Fibroblast of skin of left quadriceps (primary cell): ENCODE measurements around the gene NELL2.
"Not testable (repeated sequence)": the region's sequence is repeated elsewhere in the genome, so short reads cannot be mapped to it uniquely, and the experiment has no call there.

ENCODE experiments used
- DNase-seq, 2 experiments: peaks; one replicate each; pipeline ENCODE4 v3.0.0-alpha.2; 2013; ENCODE audit warnings: low read depth in 2 of 2

NELL2 gene

DNA sequence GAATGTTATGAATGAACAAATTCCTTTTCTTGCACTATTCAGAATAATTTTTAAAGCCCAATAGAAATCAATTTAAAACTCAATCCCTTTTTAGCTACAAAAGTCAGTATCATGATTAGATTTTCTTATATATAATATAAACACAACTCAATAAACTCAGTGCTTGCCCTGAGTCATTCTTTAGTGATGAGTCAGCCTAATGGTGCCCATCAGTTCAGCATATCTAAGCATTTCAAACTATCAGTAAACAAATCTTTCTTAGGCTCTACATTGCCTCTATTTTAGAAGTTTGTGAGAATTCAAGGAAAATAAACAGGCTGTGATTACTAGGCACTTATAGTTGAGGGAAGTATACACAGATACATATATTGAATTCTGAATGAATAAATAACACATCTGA is 179.6 kb downstream of the NELL2 start:
- no peak for DNase-seq

DNA sequence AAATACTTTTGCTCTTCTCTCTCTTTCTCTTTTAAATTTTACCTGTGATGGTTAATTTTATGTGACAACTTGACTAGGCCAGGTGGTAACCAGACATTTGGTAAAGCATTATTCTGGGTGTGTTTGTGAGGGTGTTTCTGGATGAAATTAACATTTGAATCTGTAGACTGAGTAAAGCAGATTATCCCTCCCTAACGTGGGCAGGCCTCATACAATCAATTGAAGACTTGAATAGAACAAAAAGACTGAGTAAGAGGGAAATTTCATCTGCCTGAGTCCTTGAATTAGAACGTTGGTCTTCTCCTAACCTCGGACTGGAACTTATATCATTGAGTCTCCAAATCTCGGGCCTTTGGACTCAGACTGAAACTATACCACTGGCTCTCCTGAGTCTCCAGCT is 182.1 kb downstream of the NELL2 start:
- no peak for DNase-seq

DNA sequence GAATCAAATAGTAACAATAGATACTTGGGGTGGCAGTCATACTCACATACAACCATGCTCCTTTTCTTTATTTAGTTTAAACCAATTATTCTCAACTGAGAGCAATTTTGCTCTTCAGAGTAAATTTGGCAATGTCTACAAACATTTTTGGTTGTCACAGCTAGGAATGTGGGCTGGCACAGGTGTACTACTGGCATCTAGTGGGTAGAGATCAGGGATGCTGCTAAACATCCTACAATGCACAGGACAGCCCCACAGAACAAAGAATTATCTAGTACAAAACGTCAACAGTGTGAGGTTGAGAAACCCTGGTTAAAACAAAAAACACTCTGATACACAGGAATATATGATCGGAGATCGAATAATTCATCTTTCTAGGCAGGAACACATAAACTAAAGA is 186.5 kb downstream of the NELL2 start:
- no peak for DNase-seq

DNA sequence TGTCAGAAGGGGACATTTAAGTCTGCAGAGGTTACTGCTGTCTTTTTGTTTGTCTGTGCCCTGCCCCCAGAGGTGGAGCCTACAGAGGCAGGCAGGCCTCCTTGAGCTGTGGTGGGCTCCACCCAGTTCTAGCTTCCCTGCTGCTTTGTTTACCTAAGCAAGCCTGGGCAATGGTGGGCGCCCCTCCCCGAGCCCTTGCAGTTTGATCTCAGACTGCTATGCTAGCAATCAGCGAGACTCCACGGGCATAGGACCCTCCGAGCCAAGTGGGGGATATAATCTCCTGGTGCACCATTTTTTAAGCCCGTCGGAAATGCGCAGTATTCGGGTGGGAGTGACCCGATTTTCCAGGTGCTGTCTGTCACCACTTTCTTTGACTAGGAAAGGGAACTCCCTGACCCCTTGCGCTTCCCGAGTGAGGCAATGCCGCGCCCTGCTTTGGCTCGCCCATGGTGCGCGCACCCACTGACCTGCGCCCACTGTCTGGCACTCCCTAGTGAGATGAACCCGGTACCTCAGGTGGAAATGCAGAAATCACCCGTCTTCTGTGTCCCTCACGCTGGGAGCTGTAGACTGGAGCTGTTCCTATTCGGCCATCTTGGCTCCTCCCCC is 189.2 kb downstream of the NELL2 start:
- DNase-seq, result not testable (repeated sequence)

DNA sequence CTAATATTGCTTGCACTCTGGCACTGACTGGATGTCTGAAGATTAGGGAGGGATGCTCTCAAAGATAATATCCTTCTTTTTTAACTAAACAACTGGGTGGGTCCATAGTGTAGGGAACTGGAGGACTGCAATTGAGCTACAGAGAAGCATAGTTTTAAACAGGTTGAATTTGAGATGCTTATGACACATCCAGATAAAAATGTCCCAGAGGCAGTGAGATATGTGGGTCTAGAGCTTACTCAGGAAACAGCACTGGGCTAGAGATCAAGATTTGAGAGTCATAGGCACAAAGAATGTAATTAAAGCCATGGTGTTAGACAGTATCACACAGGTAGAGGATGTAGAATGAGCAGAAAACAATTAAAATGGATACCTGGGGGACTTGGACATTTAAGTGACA is 198.4 kb downstream of the NELL2 start:
- no peak for DNase-seq

DNA sequence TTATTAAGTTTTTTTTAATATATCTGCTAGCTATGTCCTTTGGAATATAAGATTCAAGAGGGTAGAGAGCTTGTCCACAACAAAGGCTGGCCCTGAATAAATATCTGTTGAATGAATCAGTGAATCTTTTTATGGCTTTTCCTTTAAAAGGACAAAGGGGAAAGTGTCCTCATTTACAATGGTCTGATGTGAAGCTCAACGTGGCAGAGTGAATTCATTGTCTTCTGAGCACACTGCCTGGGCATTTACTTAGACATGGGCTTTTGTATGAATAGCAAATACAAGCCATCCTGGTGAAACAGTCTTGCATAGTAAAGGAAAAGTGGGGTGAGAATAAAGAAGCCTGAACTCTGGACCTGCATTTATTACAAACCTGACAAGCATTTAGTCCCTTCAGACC is 201.2 kb downstream of the NELL2 start:
- no peak for DNase-seq

DNA sequence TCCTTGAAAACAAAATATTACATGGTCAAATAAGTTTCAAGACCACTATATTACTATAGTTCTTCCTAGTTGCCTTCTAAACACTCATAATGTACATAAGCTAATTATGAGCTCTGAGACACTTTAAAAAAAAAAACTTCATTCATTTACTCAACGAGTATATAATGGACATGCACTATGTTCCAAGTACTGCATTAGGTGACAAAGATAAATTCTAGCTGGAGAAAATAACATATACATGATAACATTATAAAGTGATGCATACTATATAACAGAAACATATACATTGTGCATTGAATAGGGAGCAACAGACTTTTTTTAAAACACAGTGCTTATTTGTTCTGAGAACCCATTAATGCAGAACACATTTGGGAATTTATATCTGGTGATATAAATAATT is 202.3 kb downstream of the NELL2 start:
- DNase-seq, result no peak

DNA sequence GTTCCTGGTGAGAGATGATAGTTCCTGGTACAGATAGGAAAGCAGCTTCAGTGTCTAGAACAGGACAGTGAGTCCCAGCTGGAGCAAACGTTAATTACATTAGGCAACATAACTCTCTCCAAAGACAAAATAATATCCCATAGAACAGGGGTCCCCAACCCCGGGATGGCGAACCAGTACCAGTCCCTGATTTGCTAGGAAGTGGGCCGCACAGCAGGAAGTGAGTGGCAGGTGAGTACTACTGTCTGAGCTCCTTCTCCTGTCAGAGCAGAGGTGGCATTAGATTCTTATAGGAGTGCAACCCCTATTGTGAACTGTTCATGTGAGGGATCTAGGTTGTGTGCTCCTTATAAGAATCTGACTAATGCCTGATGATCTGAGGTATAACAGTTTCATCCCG is 204.1 kb downstream of the NELL2 start:
- no peak for DNase-seq

DNA sequence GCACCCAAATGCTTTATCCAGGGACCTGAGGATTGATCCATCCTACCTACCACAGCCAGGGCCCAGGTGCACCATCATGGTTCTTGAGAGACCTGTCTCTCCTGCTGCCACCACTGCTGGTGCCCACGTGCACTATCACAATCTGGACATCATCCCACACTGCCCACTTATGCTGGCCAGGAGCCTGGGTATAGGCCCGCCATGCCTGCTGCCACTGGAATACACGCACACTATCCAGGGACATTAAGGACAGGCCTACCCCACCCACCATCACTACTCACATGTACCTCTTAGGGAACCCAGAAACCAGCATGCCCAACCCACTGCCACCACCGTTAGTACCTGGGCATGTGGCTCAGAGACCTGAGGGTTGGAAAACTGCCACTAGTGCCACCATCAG is 207.7 kb downstream of the NELL2 start:
- DNase-seq, result no peak

DNA sequence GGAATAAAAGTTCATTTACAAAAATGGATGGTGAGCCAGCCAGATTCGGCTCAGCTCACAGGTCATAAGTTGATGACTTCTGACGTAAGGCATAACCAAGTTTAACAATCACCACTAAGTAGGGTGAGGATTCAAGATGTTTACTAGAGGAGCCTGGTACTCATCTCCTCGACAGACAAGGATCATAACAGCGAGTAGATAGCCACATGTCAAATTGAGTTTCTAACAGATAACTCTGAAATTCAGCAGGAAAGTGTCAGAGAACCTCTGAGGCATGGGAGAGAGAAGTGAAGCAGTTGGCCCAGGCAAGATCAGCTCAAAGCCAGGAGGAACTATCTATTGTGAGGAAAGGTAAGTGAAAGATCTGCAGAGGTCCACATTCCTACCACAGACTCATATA is 208.7 kb downstream of the NELL2 start:
- no peak for DNase-seq

DNA sequence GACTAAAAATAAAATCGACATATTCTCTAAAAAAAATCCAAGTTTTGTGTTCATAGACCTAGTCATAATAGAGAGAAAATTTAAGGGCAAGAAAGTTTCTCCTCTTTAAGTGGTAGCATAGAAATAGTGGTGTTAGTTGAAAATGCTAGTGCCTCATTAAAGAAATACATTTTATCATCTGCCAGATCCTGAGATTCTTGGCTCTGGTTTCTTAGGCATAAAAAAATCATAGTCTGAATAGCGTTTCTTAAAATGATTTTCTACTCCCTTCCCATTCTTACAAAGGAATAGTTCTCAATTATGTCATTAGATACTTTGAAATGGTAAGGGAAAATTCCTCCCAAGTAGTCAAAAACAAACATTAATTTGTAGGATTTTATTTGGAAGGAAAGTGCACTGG is 212.8 kb downstream of the NELL2 start:
- DNase-seq, result no peak

DNA sequence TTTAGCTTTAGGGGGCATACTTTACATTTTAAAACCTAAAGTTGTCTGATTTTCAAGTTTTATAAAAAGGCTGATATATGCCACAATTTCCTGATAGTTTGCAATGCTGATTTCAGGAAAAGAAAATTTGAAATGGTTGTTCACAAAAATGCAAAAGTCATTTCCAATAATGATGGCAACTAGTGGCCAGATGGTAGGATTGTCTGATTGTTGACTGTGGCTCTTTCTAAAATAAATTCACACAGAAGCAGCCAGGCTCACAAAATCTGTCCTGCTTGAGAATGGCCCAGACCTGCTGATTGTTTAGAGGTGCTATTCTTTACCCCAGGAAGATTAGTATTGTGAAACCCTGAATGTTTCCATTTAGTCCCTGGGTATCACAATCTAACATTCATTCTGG is 220.3 kb downstream of the NELL2 start:
- no peak for DNase-seq

DNA sequence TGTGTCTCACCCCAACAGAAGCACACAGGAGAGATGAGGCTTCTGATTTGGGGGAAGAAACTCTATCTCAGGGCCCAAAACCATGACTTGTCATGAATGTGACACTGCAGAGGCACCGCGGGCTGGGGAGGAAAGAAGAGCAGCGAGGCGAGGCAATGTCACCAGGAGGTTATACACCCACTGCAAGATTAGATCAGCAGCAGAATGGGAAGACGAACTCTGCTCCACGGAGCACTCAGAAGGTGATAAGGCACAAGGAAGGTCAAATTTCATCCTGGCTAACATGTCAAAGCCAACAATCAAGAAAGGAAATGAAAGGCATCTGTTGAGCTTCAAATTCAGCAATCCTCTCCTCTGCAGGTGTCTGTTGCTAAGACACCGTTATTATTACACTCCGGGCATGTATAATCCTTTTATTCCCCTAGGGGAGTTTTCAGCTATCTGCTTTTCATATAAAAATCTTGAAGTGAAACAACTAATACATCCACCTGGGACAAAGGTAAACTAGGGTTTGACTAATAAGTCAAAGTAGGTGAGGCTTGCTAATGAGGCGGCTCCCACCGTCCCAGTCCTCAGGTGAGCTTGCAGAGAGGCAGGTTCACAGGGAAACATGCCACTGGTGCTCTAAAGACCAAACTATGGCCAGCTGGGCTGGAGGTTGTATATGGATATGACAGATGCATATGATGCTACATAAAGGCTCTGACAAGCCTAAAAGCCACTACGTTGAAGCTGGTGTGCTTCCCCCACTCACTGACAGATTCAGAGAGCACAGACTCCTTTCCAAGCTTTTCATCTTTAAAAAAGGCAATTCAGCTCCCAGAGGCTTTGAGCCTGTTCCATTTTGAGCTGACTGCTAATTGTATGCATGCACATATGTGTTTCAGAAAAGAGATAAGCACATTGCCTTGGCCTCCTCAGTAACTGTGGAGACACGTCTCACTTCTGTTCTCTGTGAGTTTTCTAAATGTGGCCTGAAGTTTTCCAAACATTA is 221.2 kb downstream of the NELL2 start:
- no peak for DNase-seq

DNA sequence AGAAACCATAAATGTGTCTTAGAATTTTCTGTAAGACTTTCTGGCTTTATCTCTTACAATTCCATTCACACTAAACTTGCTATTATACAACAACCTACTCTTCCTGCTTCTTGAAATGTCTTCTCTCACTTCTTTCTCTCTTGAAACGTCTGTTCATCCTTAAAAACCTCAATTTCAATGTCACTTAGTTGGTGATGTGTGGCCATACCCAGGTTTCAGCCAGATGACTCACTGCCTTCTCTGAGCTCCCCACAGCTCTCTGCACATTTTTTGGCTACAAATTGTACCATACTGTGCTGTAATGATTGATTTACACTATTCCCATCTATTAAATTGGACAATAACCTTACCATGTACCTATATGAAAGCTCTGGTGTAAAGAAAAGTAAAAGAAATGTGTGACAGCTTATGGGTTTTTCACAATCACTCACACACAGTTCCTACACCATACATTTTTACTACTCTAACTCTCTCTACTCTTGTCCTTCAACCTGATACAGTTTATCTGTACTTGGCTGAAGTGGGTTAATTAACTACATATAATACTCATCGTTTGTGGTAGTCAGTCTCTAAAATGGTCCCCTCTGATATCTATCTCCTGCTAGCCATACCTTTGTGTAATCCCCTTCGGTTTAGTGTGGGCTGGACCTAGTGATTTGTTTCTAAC is 222.1 kb downstream of the NELL2 start:
- DNase-seq, result no peak

DNA sequence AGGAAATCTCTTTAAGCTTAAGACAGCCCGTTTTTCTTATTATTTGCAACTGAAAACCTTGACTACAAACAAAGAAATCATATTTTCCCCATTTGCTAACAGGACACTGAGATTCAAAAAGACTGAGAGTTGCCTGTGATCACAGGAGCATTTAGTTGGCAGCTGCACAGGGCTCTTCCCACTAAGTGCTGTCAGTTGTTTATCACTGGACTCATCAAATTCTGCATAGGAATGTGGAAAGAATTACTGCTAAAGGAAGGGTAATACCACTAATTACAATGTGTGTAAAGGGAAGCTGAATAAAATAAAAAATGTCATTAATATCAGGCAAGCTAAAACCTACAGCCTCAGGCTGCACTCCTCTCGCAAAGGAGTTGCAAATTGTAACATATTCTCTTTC is 226.4 kb downstream of the NELL2 start:
- no peak for DNase-seq

DNA sequence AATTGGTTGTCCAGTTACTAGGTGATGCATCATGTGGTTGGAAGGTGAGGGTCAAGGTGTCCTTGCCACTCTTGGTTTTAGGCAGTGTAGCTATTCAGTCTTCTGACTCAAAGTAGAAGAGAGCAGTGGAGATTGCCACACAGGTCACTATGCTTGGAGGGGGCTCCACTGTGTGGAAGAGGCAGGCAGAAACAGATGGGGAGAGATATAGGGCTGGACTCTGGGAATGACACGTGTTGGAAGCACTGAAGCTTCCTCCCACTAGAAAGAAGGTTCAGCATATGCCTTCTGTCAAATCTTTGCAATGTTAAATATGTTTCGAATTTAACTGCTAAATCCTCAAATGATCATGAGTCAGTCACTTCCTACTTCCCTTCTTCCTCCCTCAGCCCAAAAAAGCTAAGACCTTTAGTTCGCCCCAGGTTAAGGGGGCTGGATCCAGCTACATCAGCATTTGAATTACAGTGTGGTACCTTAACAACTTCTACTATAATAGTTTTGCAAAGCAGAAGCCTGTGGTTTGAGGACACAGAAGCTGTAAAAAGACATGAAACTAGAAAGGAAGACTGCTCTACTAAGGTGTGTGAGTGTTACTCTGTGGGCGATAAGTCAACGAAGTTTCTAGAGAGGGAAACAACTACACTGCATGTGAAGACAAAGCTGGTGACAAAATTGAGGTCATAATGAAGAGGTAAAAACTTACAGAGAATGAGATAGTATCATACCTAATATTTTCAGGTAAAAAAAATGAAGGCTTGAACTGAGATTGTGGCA is 228.0 kb downstream of the NELL2 start:
- no peak for DNase-seq

DNA sequence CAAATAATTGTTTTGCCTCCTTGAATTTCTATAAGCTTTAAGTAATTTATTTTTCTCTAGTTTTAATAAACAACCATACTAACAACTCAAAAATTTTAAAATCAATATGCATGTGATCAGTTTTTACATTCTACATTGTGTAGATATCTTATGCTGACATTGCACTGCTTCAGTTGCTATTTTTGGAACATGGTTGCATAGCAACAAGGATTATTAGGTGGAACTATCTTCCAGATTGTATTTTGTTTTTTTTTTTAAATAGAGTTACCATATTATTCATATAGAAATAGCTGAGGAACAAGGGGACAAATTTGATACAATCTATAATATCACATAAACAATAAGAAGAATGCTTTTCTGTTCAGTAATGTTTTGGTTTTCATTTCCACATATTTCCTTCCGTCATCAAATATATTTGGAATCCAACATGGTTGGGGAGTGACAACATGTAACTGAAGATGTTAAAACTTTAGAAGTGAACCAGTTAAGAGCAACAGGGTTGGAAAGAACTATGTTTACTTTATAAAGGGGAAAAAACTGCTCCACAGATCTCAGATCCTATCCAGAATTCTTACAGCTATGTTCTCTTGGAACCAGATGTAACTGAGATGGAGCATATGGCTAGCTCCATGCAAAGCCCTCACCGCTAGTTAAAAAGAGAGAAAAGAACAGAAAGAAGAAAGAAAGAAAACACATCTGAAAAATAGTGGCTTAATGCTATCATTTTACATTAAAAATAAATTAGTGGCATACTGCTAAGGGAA is 235.5 kb downstream of the NELL2 start:
- DNase-seq, result no peak

DNA sequence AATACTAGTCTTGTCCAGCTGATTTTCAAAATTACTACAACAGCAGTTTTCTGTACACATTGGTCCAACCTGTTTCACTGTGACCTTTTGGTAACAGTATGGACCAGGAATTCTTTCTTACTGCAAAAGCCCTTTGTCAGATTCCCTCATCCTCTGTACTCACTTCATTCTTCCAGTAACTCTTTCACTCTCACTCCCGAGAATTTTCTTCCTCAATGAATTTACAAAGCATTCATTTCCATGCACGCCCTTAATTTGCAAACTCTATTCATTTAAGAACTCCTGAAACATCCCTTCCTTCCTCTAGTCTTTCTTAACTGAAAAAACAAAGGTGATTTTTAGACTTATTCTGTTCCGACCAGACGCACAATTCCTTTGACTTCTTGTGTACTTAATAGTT is 238.2 kb downstream of the NELL2 start:
- no peak for DNase-seq

DNA sequence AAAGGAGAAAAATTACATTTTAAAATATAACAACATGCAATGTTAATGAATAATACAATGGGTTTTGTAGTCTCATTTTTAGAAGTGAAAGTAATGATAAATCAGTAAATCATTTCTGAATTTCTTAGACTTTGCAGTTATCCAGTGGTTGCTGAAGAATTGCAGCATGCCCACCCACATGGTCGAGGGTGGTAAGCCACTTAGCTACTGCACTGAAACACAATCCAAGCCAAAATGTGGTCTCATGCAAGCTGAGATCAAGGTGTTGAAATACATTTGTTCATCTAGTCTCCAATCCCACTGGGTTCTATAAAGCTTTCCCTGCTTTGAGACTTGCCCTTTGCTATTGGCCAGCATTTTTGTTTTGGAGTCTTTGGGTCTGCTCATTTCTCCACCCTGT is 247.9 kb downstream of the NELL2 start:
- peak in 1 of 2 experiments; percentile 4 for DNase-seq

DNA sequence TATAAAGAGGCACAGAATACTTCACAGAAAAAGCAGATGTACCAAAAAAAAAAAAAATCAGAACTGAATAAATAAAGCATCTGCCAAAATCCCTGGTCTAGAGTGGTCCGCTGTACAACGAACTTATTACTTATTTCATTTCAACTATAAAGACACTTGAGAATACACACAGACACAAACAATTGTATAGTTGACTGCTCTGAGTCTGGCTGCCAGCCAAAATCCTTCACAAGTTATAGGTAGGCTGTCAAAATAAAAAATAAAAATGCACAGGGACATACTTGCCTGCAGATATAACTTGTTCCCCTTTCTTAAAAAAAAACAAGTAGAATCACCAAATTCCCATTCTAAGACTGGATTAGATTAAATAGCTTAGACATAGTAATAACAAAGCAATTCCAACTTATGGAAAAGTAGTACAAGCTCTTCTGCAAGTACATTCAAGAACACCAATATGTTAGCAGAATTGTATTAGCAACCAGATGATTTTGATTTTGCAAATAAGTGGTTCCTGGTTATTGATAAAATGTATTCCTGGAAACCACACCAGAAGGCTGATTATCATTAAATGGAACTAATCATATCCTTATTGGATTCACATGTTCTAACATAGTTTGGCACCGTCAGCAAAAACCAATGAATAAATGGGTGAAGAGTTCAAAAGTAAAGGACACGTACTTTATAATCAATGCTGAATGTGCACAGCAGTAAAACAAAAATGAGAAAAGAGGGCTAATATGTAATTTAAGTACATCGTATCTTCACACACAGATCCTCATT is 248.5 kb downstream of the NELL2 start:
- peak; percentile 9 to 16 for DNase-seq
